GM23338 (cell line): ENCODE data around the gene GNAO1. TPM values are rescaled to one million over a fixed set of nuclear protein-coding genes. Genes with fewer than 3 reads are reported as not detected.

Source experiments
- ATAC-seq: fragments of 200-7000 bp; cut with Tn5 transposase; 3 replicates; pipeline ENCODE4 v1.9.1; 2020
- DNase-seq: peaks from one replicate; pipeline ENCODE4 v3.0.0-alpha.2; 2015; ENCODE audit warnings: low spot score
- H2AFZ ChIP-seq: fragments of 200-600 bp; sonication (generic); 2 replicates; pipeline ENCODE4 v1.8.0; 2016; ENCODE audit warnings: antibody characterized with exemption, mild to moderate bottlenecking, moderate library complexity
- H3F3A ChIP-seq: fragments of 200-600 bp; sonication (generic); replicated peaks from 2 replicates; pipeline ENCODE4 v1.8.0; 2017; ENCODE audit warnings: antibody characterized with exemption, mixed run types, low read depth
- H3K27ac ChIP-seq: fragments of 200-600 bp; sonication (generic); 2 replicates; pipeline ENCODE4 v1.6.1; 2016; ENCODE audit warnings: low read depth
- H3K27me3 ChIP-seq: fragments of 200-600 bp; sonication (generic); 2 replicates; pipeline ENCODE4 v1.8.0; 2016; ENCODE audit warnings: mild to moderate bottlenecking, mixed run types, moderate library complexity; ENCODE audit not compliant: insufficient read depth
- H3K36me3 ChIP-seq: fragments of 200-600 bp; sonication (generic); 2 replicates; pipeline ENCODE4 v1.8.0; 2016; ENCODE audit warnings: mild to moderate bottlenecking; ENCODE audit not compliant: insufficient read depth
- H3K4me1 ChIP-seq: fragments of 200-600 bp; sonication (generic); 2 replicates; pipeline ENCODE4 v1.8.0; 2016; ENCODE audit warnings: mild to moderate bottlenecking, moderate library complexity; ENCODE audit not compliant: insufficient read depth
- H3K4me2 ChIP-seq: fragments of 200-600 bp; sonication (generic); 2 replicates; pipeline ENCODE4 v1.7.1; 2017; ENCODE audit warnings: mixed run types
- H3K4me3 ChIP-seq: fragments of 200-600 bp; sonication (generic); 2 replicates; pipeline ENCODE4 v1.6.1; 2016; ENCODE audit warnings: mixed run types
- H3K79me2 ChIP-seq: fragments of 200-600 bp; sonication (generic); replicated peaks from 2 replicates; pipeline ENCODE4 v1.8.0; 2017; ENCODE audit warnings: mild to moderate bottlenecking; ENCODE audit not compliant: insufficient read depth
- H3K9me2 ChIP-seq: fragments of 200-600 bp; sonication (generic); 2 replicates; pipeline ENCODE4 v1.8.0; 2017; ENCODE audit not compliant: insufficient read depth
- H4K20me1 ChIP-seq: fragments of 200-600 bp; sonication (generic); replicated peaks from 2 replicates; pipeline ENCODE4 v1.8.0; 2017; ENCODE audit warnings: mild to moderate bottlenecking; ENCODE audit not compliant: insufficient read depth
- H3K27ac Mint-ChIP-seq: 2 replicates; pipeline ENCODE4 v1.8.0; 2020; ENCODE audit warnings: inconsistent platforms, mild to moderate bottlenecking, moderate library complexity, mixed read lengths
- H3K27me3 Mint-ChIP-seq: 3 replicates; pipeline ENCODE4 v1.8.0; 2022; ENCODE audit warnings: low read depth, mild to moderate bottlenecking, moderate library complexity, mixed read lengths, inconsistent platforms; ENCODE audit not compliant: insufficient read depth, poor library complexity
- H3K36me3 Mint-ChIP-seq: 3 replicates; pipeline ENCODE4 v1.8.0; 2021; ENCODE audit warnings: low read depth, mild to moderate bottlenecking, inconsistent platforms, moderate library complexity, mixed read lengths
- H3K4me1 Mint-ChIP-seq: 3 replicates; pipeline ENCODE4 v1.8.0; 2020; ENCODE audit warnings: mild to moderate bottlenecking, inconsistent platforms, mixed read lengths
- H3K4me3 Mint-ChIP-seq: 3 replicates; pipeline ENCODE4 v1.8.0; 2021; ENCODE audit warnings: moderate library complexity, mild to moderate bottlenecking, inconsistent platforms, mixed read lengths
- H3K9me3 Mint-ChIP-seq: 3 replicates; pipeline ENCODE4 v1.8.0; 2020; ENCODE audit warnings: moderate library complexity, mild to moderate bottlenecking, inconsistent platforms, mixed read lengths
- CTCF ChIP-seq, 2 experiments: fragments of 200-600 bp in 1 of 2; sonication (generic) in 1 of 2; conservative IDR thresholded peaks; 2 replicates each; pipeline versions ENCODE4 v1.5.1 to v1.6.1; 2016 to 2017; ENCODE audit warnings: antibody characterized with exemption in 2 of 2, low read depth in 2 of 2, mild to moderate bottlenecking in 2 of 2, moderate library complexity in 1 of 2
- EZH2 ChIP-seq: fragments of 200-600 bp; sonication (generic); IDR thresholded peaks from one replicate; pipeline ENCODE4 v1.8.0; 2017; ENCODE audit warnings: antibody characterized with exemption, mild to moderate bottlenecking, low read depth; ENCODE audit not compliant: unreplicated experiment
- EZH2phosphoT487 ChIP-seq: fragments of 200-600 bp; sonication (generic); IDR thresholded peaks from one replicate; pipeline ENCODE4 v1.8.1; 2018; ENCODE audit warnings: antibody characterized with exemption; ENCODE audit not compliant: unreplicated experiment
- JUNB ChIP-seq: IDR thresholded peaks from one replicate; pipeline ENCODE4 v1.6.1; 2016; ENCODE audit warnings: antibody characterized with exemption; ENCODE audit not compliant: unreplicated experiment
- POLR2AphosphoS5 ChIP-seq: IDR thresholded peaks from 2 replicates; pipeline ENCODE4 v1.6.1; 2016; ENCODE audit warnings: antibody characterized with exemption, low read depth
- REST ChIP-seq: IDR thresholded peaks from one replicate; pipeline ENCODE4 v1.6.1; 2018; ENCODE audit warnings: antibody characterized with exemption; ENCODE audit not compliant: unreplicated experiment
- ZNF462 ChIP-seq: fragments of 250-450 bp; sonication (Bioruptor Pico); IDR thresholded peaks from 2 replicates; pipeline ENCODE4 v1.5.0; 2020; ENCODE audit warnings: mild to moderate bottlenecking, moderate library complexity
- polyA plus RNA-seq: library from polyadenylated mRNA; unstranded; fragments of >200 nt; fragmentation: Nextera tagmentation; extraction: Ambion mirVana; gene quantifications from 2 replicates; pipeline ENCODE4 v1.2.1, GENCODE V29; 2016
- total RNA-seq: library from RNA; depleted of rRNA; stranded (reverse); fragments of >200 nt; shearing (Covaris generic); gene quantifications from 2 replicates; pipeline ENCODE4 v1.2.3, GENCODE V29; 2014

The GNAO1 gene
- total and polyA plus RNA-seq, 2 experiments from 2014 or later, result 6.5 to 24.8 TPM

GRCh38 chr16:56315955-56316354 lies 124.7 kb downstream of the GNAO1 start (continued):
- TF ChIP-seq ZNF462 (no peak), POLR2AphosphoS5 (no peak), REST (no peak), EZH2phosphoT487 (no peak), EZH2 (no peak), JUNB (no peak)

GRCh38 chr16:56316545-56316944 lies 125.3 kb downstream of the GNAO1 start:
- no peaks in the 10 kb centered on the region for H3K4me1 ChIP-seq
- H3K4me2 ChIP-seq, result no peak overlapping the region
- H3K27me3 ChIP-seq, result no peaks in the 10 kb centered on the region
- no peaks in the 10 kb centered on the region for H4K20me1 ChIP-seq
- no peak overlapping the region for H2AFZ ChIP-seq
- H3K36me3 ChIP-seq, result no peaks in the 10 kb centered on the region
- Mint-ChIP-seq H3K4me1 (peaks cover 3% of the 10 kb centered on the region; the same call in 1 of the 3 replicates), H3K27me3 (peaks cover 11% of the 10 kb centered on the region), H3K27ac (no peak overlapping the region), H3K9me3 (no peaks in the 10 kb centered on the region; the same call in 2 of the 3 replicates), H3K36me3 (no peaks in the 10 kb centered on the region), H3K4me3 (no peak overlapping the region)
- no peak overlapping the region for H3K4me3 ChIP-seq
- H3K79me2 ChIP-seq, result no peaks in the 10 kb centered on the region
- no peaks in the 10 kb centered on the region for H3F3A ChIP-seq
- DNase-seq, result no peak
- H3K27ac ChIP-seq, result no peak overlapping the region
- no peaks in the 10 kb centered on the region for H3K9me2 ChIP-seq
- peak; percentile 30; the same call in 2 of the 3 replicates for ATAC-seq
- peak; percentile 37 to 51 for TF ChIP-seq CTCF (conservative IDR thresholded peaks at IDR 0.05; ENCODE audit: low read depth in 2 of 2)
